GM12801 (cell line): ENCODE results near the gene TIMP1.

Experiments
- CTCF ChIP-seq: IDR thresholded peaks from one replicate; pipeline ENCODE4 v1.5.1; 2011; ENCODE audit warnings: control low read depth; ENCODE audit not compliant: insufficient read length; ENCODE audit errors: extremely low read depth

The TIMP1 gene

GRCh38 chrX:47632666-47633065, 50.4 kb downstream of the TIMP1 start:
- TF ChIP-seq CTCF: no peak

- no peak for TF ChIP-seq CTCF
Measured at GRCh38 chrX:47633689-47634590, 51.7 kb downstream of the TIMP1 start.

GRCh38 chrX:47634871-47635575, 52.8 kb downstream of the TIMP1 start:
- no peak for TF ChIP-seq CTCF
